Left lung (tissue), 14 donors: ENCODE measurements around the gene FRZB. TPM values are rescaled to one million over a fixed set of nuclear protein-coding genes. Genes with fewer than 3 reads are reported as not detected.

Experiments
- ATAC-seq: fragments of 200-7000 bp; cut with Tn5 transposase; one replicate; pipeline ENCODE4 v1.9.1; 2020; ENCODE audit warnings: moderate library complexity
- DNase-seq, 4 donors: peaks; one replicate each; pipeline ENCODE4 v3.0.0-alpha.2; 2013 to 2020
- H3K27ac ChIP-seq, 2 donors: fragments of 200-600 bp; sonication (generic) in 1 of 2; one replicate each; pipeline versions ENCODE4 v1.5.0 to v1.8.0; 2020 to 2021
- H3K27me3 ChIP-seq, 2 donors: fragments of 200-600 bp; sonication (generic) in 1 of 2; one replicate each; pipeline versions ENCODE4 v1.5.0 to v1.8.0; 2020 to 2021
- H3K36me3 ChIP-seq, 2 donors: fragments of 200-600 bp; sonication (generic) in 1 of 2; one replicate each; pipeline versions ENCODE4 v1.5.0 to v1.8.0; 2020 to 2021
- H3K4me1 ChIP-seq, 2 donors: fragments of 200-600 bp; one replicate each; pipeline ENCODE4 v1.8.0; 2021
- H3K4me3 ChIP-seq, 2 donors: fragments of 200-600 bp; sonication (generic) in 1 of 2; one replicate each; pipeline versions ENCODE4 v1.5.0 to v1.8.0; 2020 to 2021; ENCODE audit warnings: mild to moderate bottlenecking in 1 of 2
- H3K9me3 ChIP-seq, 2 donors: fragments of 200-600 bp; sonication (generic) in 1 of 2; one replicate each; pipeline versions ENCODE4 v1.5.0 to v1.8.0; 2020 to 2021
- intact Hi-C, 2 donors: fragments of 100-400 bp; cut with DNase I; formaldehyde crosslinking; loops; one replicate each; pipeline versions ENCODE4 v1.11.2 to v1.14.2; 2022
- long read RNA-seq, 12 donors: library from polyadenylated mRNA in 2 of 12; unstranded in 2 of 12; transcript quantifications; one replicate each; pipeline ENCODE4 v2.0.0 and lab custom pipeline, GENCODE V29; 2019 to 2026
- polyA plus RNA-seq, 6 donors: library from polyadenylated mRNA; unstranded; fragments of 120-200 nt; gene quantifications; one replicate each; pipeline ENCODE4 v1.2.1, GENCODE V29; 2013; ENCODE audit not compliant: insufficient read length in 6 of 6
- total RNA-seq, 2 donors: library from RNA; stranded (reverse); fragmentation: NEBNext Ultra II Directional; extraction: Animal tissue kit (Norgen Biotek cat#: 25700); gene quantifications; one replicate each; pipeline ENCODE4 v1.2.1, GENCODE V29; 2021
- TF ChIP-seq, protein P1 (sequence below), 2 donors: fragments of 200-600 bp; sonication (generic) in 1 of 2; IDR thresholded peaks; one replicate each; pipeline versions ENCODE4 v1.5.0 to v1.8.0; 2021; ENCODE audit warnings: antibody characterized with exemption in 2 of 2
- donor health status: DM: no; HTN: yes; CAD: no.
- donor health status: DM: no; HTN: no; CAD: no.

FRZB gene, protein sequence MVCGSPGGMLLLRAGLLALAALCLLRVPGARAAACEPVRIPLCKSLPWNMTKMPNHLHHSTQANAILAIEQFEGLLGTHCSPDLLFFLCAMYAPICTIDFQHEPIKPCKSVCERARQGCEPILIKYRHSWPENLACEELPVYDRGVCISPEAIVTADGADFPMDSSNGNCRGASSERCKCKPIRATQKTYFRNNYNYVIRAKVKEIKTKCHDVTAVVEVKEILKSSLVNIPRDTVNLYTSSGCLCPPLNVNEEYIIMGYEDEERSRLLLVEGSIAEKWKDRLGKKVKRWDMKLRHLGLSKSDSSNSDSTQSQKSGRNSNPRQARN
- total RNA-seq, result 1 to 10 TPM in 1 of 2 donors, under 1 TPM in 1; 0.76 to 2.8 TPM
- 1 to 10 TPM; 1.7 to 3.8 (median 2.6) TPM for polyA plus RNA-seq
- long read RNA-seq, donor 1, partial matches to known transcripts, result 0 of 3 reads
- long read RNA-seq, donor 1, other reads (novel, unspliced or antisense), result 0 of 3 reads
- long read RNA-seq, donor 2, partial matches to known transcripts, result 6 of 7 reads
- long read RNA-seq, donor 2, other reads (novel, unspliced or antisense), result 0 of 7 reads
- long read RNA-seq, donor 3, partial matches to known transcripts, result 0 of 1 reads
- long read RNA-seq, donor 3, other reads (novel, unspliced or antisense), result 0 of 1 reads
- long read RNA-seq, donor 4, transcript FRZB-201 (6 exons, 3,162 nt), result major isoform, 5 of 5 reads
- long read RNA-seq, donor 4, partial matches to known transcripts, result 0 of 5 reads
- long read RNA-seq, donor 4, other reads (novel, unspliced or antisense), result 0 of 5 reads
- long read RNA-seq, donor 5, result 0 reads
- long read RNA-seq, donor 6, partial matches to known transcripts, result 0 of 1 reads
- long read RNA-seq, donor 6, other reads (novel, unspliced or antisense), result 0 of 1 reads
- long read RNA-seq, donor 7, partial matches to known transcripts, result 0 of 2 reads
- long read RNA-seq, donor 7, other reads (novel, unspliced or antisense), result 0 of 2 reads
- long read RNA-seq, donor 8, result 0 reads
- long read RNA-seq, donor 9, result 0 reads
- long read RNA-seq, donor 10, partial matches to known transcripts, result 0 of 1 reads
- long read RNA-seq, donor 10, other reads (novel, unspliced or antisense), result 0 of 1 reads
- long read RNA-seq, donor 11, transcript FRZB-201 (6 exons, 3,162 nt), result major isoform, 41 of 58 reads
- long read RNA-seq, donor 11, partial matches to known transcripts, result 17 of 58 reads
- long read RNA-seq, donor 11, other reads (novel, unspliced or antisense), result 0 of 58 reads
- long read RNA-seq, donor 12, result 0 reads

- Histone ChIP-seq H3K9me3 (no peaks in the 10 kb centered on the region), H3K4me3 (peak within 1 kb of the TSS; percentile 13 to 15), H3K27ac (peak within 1 kb of the TSS in 1 of 2 donors; percentile 53), H3K36me3 (no peaks in the 10 kb centered on the region), H3K4me1 (peaks cover 3 to 14% of the 10 kb centered on the region in 2 donors), H3K27me3 (peaks cover 6 to 46% of the 10 kb centered on the region in 2 donors)
- peak; percentile 84 for ATAC-seq
- intact Hi-C loops, result no loop called here
- TF ChIP-seq, protein P1, sequence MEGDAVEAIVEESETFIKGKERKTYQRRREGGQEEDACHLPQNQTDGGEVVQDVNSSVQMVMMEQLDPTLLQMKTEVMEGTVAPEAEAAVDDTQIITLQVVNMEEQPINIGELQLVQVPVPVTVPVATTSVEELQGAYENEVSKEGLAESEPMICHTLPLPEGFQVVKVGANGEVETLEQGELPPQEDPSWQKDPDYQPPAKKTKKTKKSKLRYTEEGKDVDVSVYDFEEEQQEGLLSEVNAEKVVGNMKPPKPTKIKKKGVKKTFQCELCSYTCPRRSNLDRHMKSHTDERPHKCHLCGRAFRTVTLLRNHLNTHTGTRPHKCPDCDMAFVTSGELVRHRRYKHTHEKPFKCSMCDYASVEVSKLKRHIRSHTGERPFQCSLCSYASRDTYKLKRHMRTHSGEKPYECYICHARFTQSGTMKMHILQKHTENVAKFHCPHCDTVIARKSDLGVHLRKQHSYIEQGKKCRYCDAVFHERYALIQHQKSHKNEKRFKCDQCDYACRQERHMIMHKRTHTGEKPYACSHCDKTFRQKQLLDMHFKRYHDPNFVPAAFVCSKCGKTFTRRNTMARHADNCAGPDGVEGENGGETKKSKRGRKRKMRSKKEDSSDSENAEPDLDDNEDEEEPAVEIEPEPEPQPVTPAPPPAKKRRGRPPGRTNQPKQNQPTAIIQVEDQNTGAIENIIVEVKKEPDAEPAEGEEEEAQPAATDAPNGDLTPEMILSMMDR (IDR thresholded peaks at IDR 0.05), result no peak
- peak; percentile 53 to 83 (median 76) for DNase-seq
Measured at GRCh38 chr2:182866461-182867406, at the start of gene FRZB. Gene FRZB (minus strand): TSS chr2:182866637. CDS start chr2:182866552, 85 bp downstream.

- Histone ChIP-seq H3K36me3 (no peaks in the 10 kb centered on the region), H3K27ac (no peak overlapping the region), H3K27me3 (no peaks in the 10 kb centered on the region), H3K4me3 (no peak overlapping the region), H3K4me1 (no peaks in the 10 kb centered on the region), H3K9me3 (no peaks in the 10 kb centered on the region)
- intact Hi-C loops, result no loop called here
- DNase-seq (no peak), ATAC-seq (peak; percentile 44)
- TF ChIP-seq, protein P1 (IDR thresholded peaks at IDR 0.05), result no peak
Measured at GRCh38 chr2:182915369-182916326, 49.2 kb upstream of the FRZB start.

GRCh38 chr2:182914852-182915251 is 48.4 kb upstream of the FRZB start:
- Histone ChIP-seq H3K4me3 (no peak overlapping the region), H3K27me3 (no peaks in the 10 kb centered on the region), H3K9me3 (no peaks in the 10 kb centered on the region), H3K36me3 (peaks cover 0 to 6% of the 10 kb centered on the region in 2 donors), H3K27ac (no peak overlapping the region), H3K4me1 (no peaks in the 10 kb centered on the region)
- ATAC-seq (no peak), DNase-seq (no peak)
- intact Hi-C loops, result no loop called here
- TF ChIP-seq, protein P1 (IDR thresholded peaks at IDR 0.05), result no peak

DNA sequence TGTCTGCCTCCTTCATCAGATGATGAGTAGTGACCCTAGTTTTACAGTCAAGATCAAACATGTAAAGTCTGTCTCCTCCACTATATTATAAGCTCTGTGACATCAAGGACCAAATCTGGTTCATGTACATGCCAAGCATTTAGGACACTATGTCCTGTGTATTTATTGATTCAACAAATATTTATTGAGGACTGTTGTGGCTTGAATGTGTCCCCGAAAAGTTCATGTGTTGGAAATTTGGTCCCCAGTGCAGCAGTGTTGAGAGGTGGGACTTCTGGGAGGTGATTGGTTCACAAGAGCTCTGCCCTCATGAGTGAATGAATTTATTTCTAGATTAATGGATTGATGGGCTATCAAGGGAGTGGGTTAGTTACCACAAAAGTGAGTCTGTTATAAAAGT is 46.6 kb upstream of the FRZB start:
- H3K27me3 ChIP-seq, result no peaks in the 10 kb centered on the region
- TF ChIP-seq, protein P1 (IDR thresholded peaks at IDR 0.05), result no peak
- H3K9me3 ChIP-seq, result no peaks in the 10 kb centered on the region
- DNase-seq, result no peak
- no peaks in the 10 kb centered on the region for H3K4me1 ChIP-seq
- intact Hi-C loops, result no loop called here
- H3K36me3 ChIP-seq, result peaks cover 0 to 8% of the 10 kb centered on the region in 2 donors
- no peak for ATAC-seq
- no peak overlapping the region for H3K27ac ChIP-seq
- H3K4me3 ChIP-seq, result no peak overlapping the region
